SKM-1 (cell line): Measurements from ENCODE around the gene SLC44A5.

Experiments
- DNase-seq: peaks from one replicate; lab custom pipeline; 2025; ENCODE audit not compliant: unreplicated experiment; lab: John Stamatoyannopoulos, UW

The SLC44A5 gene

GRCh38 chr1:75589637-75590036 lies 21.3 kb downstream of the SLC44A5 start:
- no peak for DNase-seq

- no peak for DNase-seq
These were observed 22.0 kb downstream of the SLC44A5 start for GRCh38 chr1:75588779-75589475.

- DNase-seq, result no peak
These were observed 23.2 kb downstream of the SLC44A5 start for GRCh38 chr1:75587692-75588091.

- DNase-seq, result no peak
These were observed 27.6 kb downstream of the SLC44A5 start for GRCh38 chr1:75583282-75583681.

GRCh38 chr1:75582725-75583261 lies 28.1 kb downstream of the SLC44A5 start:
- no peak for DNase-seq

- no peak for DNase-seq
These were observed 31.9 kb downstream of the SLC44A5 start for GRCh38 chr1:75579046-75579445.

GRCh38 chr1:75575837-75576236 lies 35.1 kb downstream of the SLC44A5 start:
- DNase-seq, result no peak

GRCh38 chr1:75567191-75567590 lies 43.7 kb downstream of the SLC44A5 start:
- no peak for DNase-seq

GRCh38 chr1:75559800-75560199 lies 51.1 kb downstream of the SLC44A5 start:
- DNase-seq, result no peak

GRCh38 chr1:75559136-75559535 lies 51.8 kb downstream of the SLC44A5 start:
- no peak for DNase-seq

- no peak for DNase-seq
These were observed 56.0 kb downstream of the SLC44A5 start for GRCh38 chr1:75554870-75555269.

- DNase-seq, result no peak
These were observed 56.7 kb downstream of the SLC44A5 start for GRCh38 chr1:75554181-75554580.

- DNase-seq, result no peak
These were observed 60.4 kb downstream of the SLC44A5 start for GRCh38 chr1:75550559-75550958.

- DNase-seq, result no peak
These were observed 62.0 kb downstream of the SLC44A5 start for GRCh38 chr1:75548721-75549480.

GRCh38 chr1:75543705-75544104 lies 67.2 kb downstream of the SLC44A5 start:
- no peak for DNase-seq

- DNase-seq, result no peak
These were observed 67.9 kb downstream of the SLC44A5 start for GRCh38 chr1:75542818-75543570.

- DNase-seq, result no peak
These were observed 71.4 kb downstream of the SLC44A5 start for GRCh38 chr1:75539230-75540116.

GRCh38 chr1:75533085-75533484 lies 77.8 kb downstream of the SLC44A5 start:
- no peak for DNase-seq

- DNase-seq, result no peak
These were observed 79.3 kb downstream of the SLC44A5 start for GRCh38 chr1:75531570-75531969.

GRCh38 chr1:75529488-75529887 lies 81.4 kb downstream of the SLC44A5 start:
- DNase-seq, result no peak

GRCh38 chr1:75528001-75528400 lies 82.9 kb downstream of the SLC44A5 start:
- no peak for DNase-seq
